WERI-Rb-1 (cell line): ENCODE measurements around the gene SRMS.
A peak's percentile ranks its signal among the peaks of the same experiment; 100 is the strongest.

Experiments
- DNase-seq: peaks from one replicate; pipeline ENCODE4 v3.0.0-alpha.2; 2020
- H3K27ac ChIP-seq: fragments of 250-450 bp; sonication (Bioruptor Pico); 2 replicates; pipeline ENCODE4 v1.5.1; 2020; ENCODE audit warnings: mild to moderate bottlenecking, moderate library complexity
- H3K27me3 ChIP-seq: fragments of 250-450 bp; sonication (Bioruptor Pico); 2 replicates; pipeline ENCODE4 v1.5.1; 2021; ENCODE audit warnings: mild to moderate bottlenecking, low read depth, moderate library complexity; ENCODE audit not compliant: insufficient read depth, severe bottlenecking
- H3K36me3 ChIP-seq: fragments of 250-450 bp; sonication (Bioruptor Pico); 2 replicates; pipeline ENCODE4 v1.5.1; 2020; ENCODE audit warnings: mild to moderate bottlenecking, moderate library complexity
- H3K4me3 ChIP-seq: 2 replicates; pipeline ENCODE4 v1.5.1; 2011; ENCODE audit warnings: low read depth, mild to moderate bottlenecking, control low read depth, low read length
- H3K9me3 ChIP-seq: fragments of 250-450 bp; sonication (Bioruptor Pico); 2 replicates; pipeline ENCODE4 v1.5.1; 2021; ENCODE audit warnings: mild to moderate bottlenecking, moderate library complexity; ENCODE audit not compliant: severe bottlenecking
- TF ChIP-seq, protein P1 (sequence below): IDR thresholded peaks from 2 replicates; pipeline ENCODE4 v1.5.1; 2011; ENCODE audit warnings: low read depth, mild to moderate bottlenecking, control low read depth, inconsistent platforms, low read length

SRMS gene

DNA sequence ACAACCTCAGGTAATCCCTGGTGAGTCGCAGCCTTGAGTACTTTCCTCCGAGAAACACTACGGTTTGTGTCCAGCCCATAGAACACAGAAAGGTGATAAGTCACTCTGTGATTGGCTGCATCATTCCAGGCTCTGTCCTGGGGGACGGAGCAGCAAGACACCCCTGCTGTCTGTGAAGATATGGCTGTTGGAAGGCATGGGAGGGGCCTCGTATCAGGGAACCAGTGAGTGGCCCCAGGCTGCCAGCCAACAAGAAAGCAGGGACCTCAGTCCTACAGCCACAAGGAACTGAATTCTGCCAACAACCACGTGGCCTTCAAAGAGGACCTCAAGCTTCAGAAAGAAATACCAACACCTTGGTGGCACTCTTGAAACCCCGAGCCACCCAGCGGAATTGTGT, 42.3 kb downstream of the SRMS start:
- no peaks in the 10 kb centered on the region for H3K36me3 ChIP-seq
- TF ChIP-seq, protein P1, sequence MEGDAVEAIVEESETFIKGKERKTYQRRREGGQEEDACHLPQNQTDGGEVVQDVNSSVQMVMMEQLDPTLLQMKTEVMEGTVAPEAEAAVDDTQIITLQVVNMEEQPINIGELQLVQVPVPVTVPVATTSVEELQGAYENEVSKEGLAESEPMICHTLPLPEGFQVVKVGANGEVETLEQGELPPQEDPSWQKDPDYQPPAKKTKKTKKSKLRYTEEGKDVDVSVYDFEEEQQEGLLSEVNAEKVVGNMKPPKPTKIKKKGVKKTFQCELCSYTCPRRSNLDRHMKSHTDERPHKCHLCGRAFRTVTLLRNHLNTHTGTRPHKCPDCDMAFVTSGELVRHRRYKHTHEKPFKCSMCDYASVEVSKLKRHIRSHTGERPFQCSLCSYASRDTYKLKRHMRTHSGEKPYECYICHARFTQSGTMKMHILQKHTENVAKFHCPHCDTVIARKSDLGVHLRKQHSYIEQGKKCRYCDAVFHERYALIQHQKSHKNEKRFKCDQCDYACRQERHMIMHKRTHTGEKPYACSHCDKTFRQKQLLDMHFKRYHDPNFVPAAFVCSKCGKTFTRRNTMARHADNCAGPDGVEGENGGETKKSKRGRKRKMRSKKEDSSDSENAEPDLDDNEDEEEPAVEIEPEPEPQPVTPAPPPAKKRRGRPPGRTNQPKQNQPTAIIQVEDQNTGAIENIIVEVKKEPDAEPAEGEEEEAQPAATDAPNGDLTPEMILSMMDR: no peak
- no peak overlapping the region for H3K4me3 ChIP-seq
- H3K27ac ChIP-seq: no peak overlapping the region
- no peaks in the 10 kb centered on the region for H3K27me3 ChIP-seq
- peaks cover 15% of the 10 kb centered on the region for H3K9me3 ChIP-seq
- DNase-seq: no peak

DNA sequence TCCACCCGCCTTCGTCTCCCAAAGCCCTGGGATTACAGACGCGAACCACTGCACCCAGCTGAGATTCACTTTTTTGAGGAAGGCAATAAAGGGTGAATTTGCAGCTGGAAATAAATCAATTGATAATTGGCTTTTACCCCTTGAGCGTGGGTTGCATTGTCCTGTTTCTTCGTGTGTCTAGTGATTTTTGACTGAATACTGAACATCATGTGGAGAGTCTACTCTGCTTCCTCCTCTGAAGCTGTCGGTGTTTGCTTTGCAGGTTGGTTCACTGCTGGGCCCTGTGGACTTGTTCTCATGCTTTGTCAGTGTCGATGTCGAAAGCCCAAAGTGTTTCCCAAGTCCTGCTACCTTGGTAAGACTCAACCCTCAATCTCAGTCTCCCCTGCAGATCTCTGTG, 42.9 kb downstream of the SRMS start:
- TF ChIP-seq, protein P1: no peak
- no peaks in the 10 kb centered on the region for H3K27me3 ChIP-seq
- H3K27ac ChIP-seq: no peak overlapping the region
- H3K36me3 ChIP-seq: no peaks in the 10 kb centered on the region
- H3K4me3 ChIP-seq: no peak overlapping the region
- no peak for DNase-seq
- H3K9me3 ChIP-seq: peaks cover 15% of the 10 kb centered on the region

DNA sequence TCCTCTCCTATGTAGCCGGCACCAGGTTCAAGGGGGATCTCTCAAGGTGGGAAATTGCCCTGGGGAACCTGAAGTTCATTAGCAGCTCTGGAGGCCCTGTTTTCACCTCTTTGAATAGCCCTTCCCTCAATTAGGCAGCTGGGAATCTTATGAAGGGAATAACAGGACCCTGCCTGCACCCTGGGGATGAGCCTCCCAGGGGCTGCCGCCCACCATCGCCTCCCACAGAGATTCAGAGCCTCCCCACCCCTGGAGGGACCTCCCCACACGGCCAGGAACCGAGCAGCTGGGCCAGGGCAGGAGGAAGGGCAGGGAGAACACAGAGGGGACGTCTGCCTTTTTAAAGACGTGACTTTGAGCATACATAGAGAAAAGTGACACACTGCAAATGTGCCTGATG, 44.0 kb downstream of the SRMS start:
- no peak overlapping the region for H3K4me3 ChIP-seq
- TF ChIP-seq, protein P1: no peak
- no peaks in the 10 kb centered on the region for H3K36me3 ChIP-seq
- H3K9me3 ChIP-seq: peaks cover 15% of the 10 kb centered on the region
- DNase-seq: no peak
- H3K27ac ChIP-seq: no peak overlapping the region
- H3K27me3 ChIP-seq: no peaks in the 10 kb centered on the region

DNA sequence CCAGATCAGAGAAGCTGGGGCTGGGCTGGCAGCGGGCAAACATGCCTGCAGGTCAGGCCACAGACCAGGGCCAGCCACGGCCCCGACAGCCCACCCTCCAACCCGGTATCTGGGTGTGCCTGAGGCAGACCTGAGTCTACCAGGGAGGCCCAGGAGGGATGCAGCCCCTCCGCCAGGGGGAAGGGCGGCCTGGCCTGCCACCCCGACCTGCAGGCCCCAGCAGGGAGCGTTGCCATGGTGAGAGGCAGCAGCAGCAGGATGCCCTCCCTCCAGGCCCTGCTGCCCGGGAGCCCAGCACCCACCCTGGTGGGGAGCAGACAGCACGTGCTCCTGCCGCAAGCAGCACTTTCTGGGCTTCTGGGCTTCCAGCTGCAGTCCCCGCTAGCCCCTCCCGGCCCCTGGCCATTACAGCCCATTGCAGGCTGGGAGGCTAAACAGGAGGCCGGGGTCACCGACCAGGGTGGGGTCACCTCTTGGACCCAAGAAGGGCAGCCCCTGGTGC, 44.8 kb downstream of the SRMS start:
- H3K4me3 ChIP-seq: no peak overlapping the region
- no peaks in the 10 kb centered on the region for H3K27me3 ChIP-seq
- H3K27ac ChIP-seq: peak overlapping the region; percentile 47
- no peaks in the 10 kb centered on the region; the same call in 1 of the 2 replicates for H3K36me3 ChIP-seq
- peaks cover 8% of the 10 kb centered on the region for H3K9me3 ChIP-seq
- TF ChIP-seq, protein P1: no peak
- no peak for DNase-seq

DNA sequence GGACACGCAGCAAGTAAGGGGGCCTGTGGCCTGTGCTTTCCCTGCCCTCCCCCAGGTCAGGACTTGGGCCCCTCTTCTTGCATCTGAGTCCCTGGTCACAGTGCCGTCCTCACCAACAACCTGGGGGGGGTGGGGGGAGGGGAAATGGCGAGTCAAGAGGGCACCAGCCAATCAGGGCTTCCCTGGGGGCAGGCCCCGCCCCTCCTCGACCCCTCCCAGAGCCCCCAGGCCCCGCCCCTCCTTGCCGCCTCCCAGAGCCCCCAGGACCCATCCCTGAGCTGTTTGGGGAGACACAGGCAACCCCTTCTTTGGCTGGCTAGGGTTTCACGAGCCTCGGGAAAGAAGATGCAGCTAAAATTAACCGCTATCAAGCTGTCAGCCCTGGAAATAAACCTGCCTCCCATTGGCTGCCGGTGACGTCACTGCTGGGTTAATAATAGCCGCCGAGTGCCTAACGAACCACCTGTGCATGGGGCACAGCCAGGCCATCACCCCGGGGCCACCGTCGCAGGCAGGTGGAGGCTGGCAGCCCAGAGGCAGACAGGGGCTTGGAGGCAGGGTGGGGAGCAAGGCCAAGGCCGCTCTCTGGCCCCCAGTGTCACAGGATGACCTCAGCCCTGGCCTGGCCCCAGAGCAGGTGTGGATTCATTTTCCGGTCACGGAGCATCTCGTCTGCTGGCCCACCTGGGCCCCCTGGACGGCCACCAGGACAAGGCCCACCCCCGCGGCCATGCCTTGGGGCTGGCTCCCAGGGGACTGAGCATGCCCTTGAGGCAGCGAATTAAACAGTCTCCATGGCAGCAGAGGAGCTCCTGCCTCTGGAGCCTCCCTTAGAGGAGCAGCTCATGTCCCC, 45.5 kb downstream of the SRMS start:
- H3K27ac ChIP-seq: peak overlapping the region; percentile 47
- TF ChIP-seq, protein P1: no peak
- no peaks in the 10 kb centered on the region for H3K27me3 ChIP-seq
- DNase-seq: peak; percentile 84
- peaks cover 6% of the 10 kb centered on the region for H3K36me3 ChIP-seq
- H3K4me3 ChIP-seq: peak overlapping the region; percentile 48
- peaks cover 8% of the 10 kb centered on the region for H3K9me3 ChIP-seq
